ENCODE results near the gene PTH1R.

Gene PTH1R

DNA sequence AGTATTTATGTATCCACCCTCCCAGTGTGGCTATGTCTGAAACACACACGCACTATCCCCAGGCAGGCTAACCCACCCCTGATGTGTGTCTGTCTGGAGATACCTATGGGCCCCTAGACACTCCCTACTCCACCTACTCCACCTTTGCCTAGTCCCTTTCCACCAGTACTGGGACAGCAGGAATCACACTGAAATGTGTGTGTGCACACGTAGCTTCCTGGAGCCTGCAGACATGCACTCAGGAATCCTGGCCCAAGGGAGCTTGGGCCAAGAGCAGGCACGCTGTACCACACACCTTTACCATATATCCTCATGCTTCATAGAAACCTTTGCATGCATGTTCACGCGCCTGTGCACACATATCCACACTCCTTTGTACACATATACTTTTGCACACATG is 6.9 kb upstream of the PTH1R start:
- H3K27me3 ChIP-seq (ENCODE audit: insufficient read depth, insufficient read length): peaks cover 3% of the 10 kb centered on the region
- H3K9me3 ChIP-seq (ENCODE audit: insufficient read depth, low read length): no peaks in the 10 kb centered on the region
- no peak overlapping the region for H3K4me3 ChIP-seq (ENCODE audit: insufficient read length, low read depth)
- no peak for DNase-seq (ENCODE audit: low read depth, low spot score)
- peaks cover 29% of the 10 kb centered on the region for H3K4me1 ChIP-seq (ENCODE audit: insufficient read depth, insufficient read length)
- H3K9ac ChIP-seq (ENCODE audit: insufficient read length, low read depth): no peak overlapping the region
- no peaks in the 10 kb centered on the region for H3K36me3 ChIP-seq (ENCODE audit: insufficient read depth, insufficient read length, low read length)
- TF ChIP-seq ZNF274 (IDR thresholded peaks at IDR 0.05; ENCODE audit: low read depth, low read length): no peak
- no peak for TF ChIP-seq SUZ12 (IDR thresholded peaks at IDR 0.05; ENCODE audit: extremely low read depth, insufficient read depth, insufficient read length)
- no peak for TF ChIP-seq YY1 (IDR thresholded peaks at IDR 0.05; ENCODE audit: insufficient read depth, insufficient read length)

DNA sequence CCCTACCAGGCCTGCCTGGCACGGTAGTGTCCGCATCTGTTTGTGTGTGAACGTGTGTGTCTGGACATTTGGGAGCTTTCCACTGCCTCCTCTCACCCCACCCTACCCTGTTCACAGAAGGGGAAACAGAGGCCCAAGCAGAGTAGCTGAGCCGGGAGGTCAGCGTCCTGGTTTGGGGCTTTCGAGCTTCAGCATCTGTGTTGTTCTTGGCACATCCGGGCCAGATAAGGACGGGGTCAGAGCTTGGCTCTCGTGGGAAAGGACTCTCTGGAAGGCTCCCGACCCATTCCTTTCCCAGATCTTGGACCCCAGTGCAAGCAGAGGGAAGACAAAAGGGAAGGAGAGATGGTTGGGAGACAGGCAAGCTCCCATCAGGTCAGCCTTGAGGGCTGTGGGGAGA is 6.3 kb upstream of the PTH1R start:
- no peaks in the 10 kb centered on the region for H3K36me3 ChIP-seq (ENCODE audit: insufficient read depth, insufficient read length, low read length)
- no peak overlapping the region for H3K9ac ChIP-seq (ENCODE audit: insufficient read length, low read depth)
- no peak overlapping the region for H3K4me3 ChIP-seq (ENCODE audit: insufficient read length, low read depth)
- peaks cover 3% of the 10 kb centered on the region for H3K27me3 ChIP-seq (ENCODE audit: insufficient read depth, insufficient read length)
- H3K9me3 ChIP-seq (ENCODE audit: insufficient read depth, low read length): no peaks in the 10 kb centered on the region
- H3K4me1 ChIP-seq (ENCODE audit: insufficient read depth, insufficient read length): peaks cover 34% of the 10 kb centered on the region
- DNase-seq (ENCODE audit: low read depth, low spot score): no peak
- no peak for TF ChIP-seq SUZ12 (IDR thresholded peaks at IDR 0.05; ENCODE audit: extremely low read depth, insufficient read depth, insufficient read length)
- no peak for TF ChIP-seq YY1 (IDR thresholded peaks at IDR 0.05; ENCODE audit: insufficient read depth, insufficient read length)

GRCh38 chr3:46873521-46873920 is 4.0 kb upstream of the PTH1R start:
- TF ChIP-seq SUZ12 (IDR thresholded peaks at IDR 0.05; ENCODE audit: extremely low read depth, insufficient read depth, insufficient read length): no peak
- no peak for TF ChIP-seq YY1 (IDR thresholded peaks at IDR 0.05; ENCODE audit: insufficient read depth, insufficient read length)
- TF ChIP-seq ZNF274 (IDR thresholded peaks at IDR 0.05; ENCODE audit: low read depth, low read length): no peak
- Histone ChIP-seq H3K27me3 (ENCODE audit: insufficient read depth, insufficient read length) (peaks cover 3% of the 10 kb centered on the region), H3K4me3 (ENCODE audit: insufficient read length, low read depth) (no peak overlapping the region), H3K4me1 (ENCODE audit: insufficient read depth, insufficient read length) (peaks cover 37% of the 10 kb centered on the region), H3K9ac (ENCODE audit: insufficient read length, low read depth) (no peak overlapping the region), H3K36me3 (ENCODE audit: insufficient read depth, insufficient read length, low read length) (no peaks in the 10 kb centered on the region), H3K9me3 (ENCODE audit: insufficient read depth, low read length) (no peaks in the 10 kb centered on the region)
- DNase-seq (ENCODE audit: low read depth, low spot score): no peak

- H3K4me3 ChIP-seq (ENCODE audit: insufficient read length, low read depth): no peak overlapping the region
- no peaks in the 10 kb centered on the region for H3K36me3 ChIP-seq (ENCODE audit: insufficient read depth, insufficient read length, low read length)
- H3K27me3 ChIP-seq (ENCODE audit: insufficient read depth, insufficient read length): peaks cover 5% of the 10 kb centered on the region
- H3K4me1 ChIP-seq (ENCODE audit: insufficient read depth, insufficient read length): peaks cover 40% of the 10 kb centered on the region
- no peak for TF ChIP-seq SUZ12 (IDR thresholded peaks at IDR 0.05; ENCODE audit: extremely low read depth, insufficient read depth, insufficient read length)
- no peak for TF ChIP-seq ZNF274 (IDR thresholded peaks at IDR 0.05; ENCODE audit: low read depth, low read length)
- no peak for TF ChIP-seq YY1 (IDR thresholded peaks at IDR 0.05; ENCODE audit: insufficient read depth, insufficient read length)
- no peak overlapping the region for H3K9ac ChIP-seq (ENCODE audit: insufficient read length, low read depth)
- no peaks in the 10 kb centered on the region for H3K9me3 ChIP-seq (ENCODE audit: insufficient read depth, low read length)
- no peak for DNase-seq (ENCODE audit: low read depth, low spot score)
Measured at GRCh38 chr3:46874430-46874829, 3.1 kb upstream of the PTH1R start.

DNA sequence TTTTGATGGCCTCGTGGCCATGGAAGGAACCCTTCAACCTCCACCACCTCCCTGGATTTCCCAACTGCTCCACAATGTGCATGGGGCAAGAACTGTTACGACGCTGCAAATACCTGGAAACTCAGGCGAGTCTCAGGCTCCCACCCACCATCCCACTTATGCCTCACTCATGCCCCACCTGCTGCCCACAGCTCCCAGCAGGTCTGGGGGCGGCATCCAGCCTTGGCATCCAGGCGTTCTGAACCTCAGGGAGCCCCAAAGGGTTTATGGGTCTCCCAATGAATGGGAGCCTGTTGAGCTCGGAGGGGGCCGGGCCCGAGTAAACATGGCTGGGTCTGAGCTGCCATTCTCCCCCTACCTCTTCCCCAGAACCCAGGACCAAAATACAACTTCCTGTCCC is 2.0 kb upstream of the PTH1R start:
- H3K4me3 ChIP-seq (ENCODE audit: insufficient read length, low read depth): no peak overlapping the region
- no peak overlapping the region for H3K9ac ChIP-seq (ENCODE audit: insufficient read length, low read depth)
- H3K4me1 ChIP-seq (ENCODE audit: insufficient read depth, insufficient read length): peaks cover 42% of the 10 kb centered on the region
- H3K36me3 ChIP-seq (ENCODE audit: insufficient read depth, insufficient read length, low read length): no peaks in the 10 kb centered on the region
- TF ChIP-seq SUZ12 (IDR thresholded peaks at IDR 0.05; ENCODE audit: extremely low read depth, insufficient read depth, insufficient read length) (no peak), YY1 (IDR thresholded peaks at IDR 0.05; ENCODE audit: insufficient read depth, insufficient read length) (no peak), ZNF274 (IDR thresholded peaks at IDR 0.05; ENCODE audit: low read depth, low read length) (no peak)
- no peaks in the 10 kb centered on the region for H3K9me3 ChIP-seq (ENCODE audit: insufficient read depth, low read length)
- DNase-seq (ENCODE audit: low read depth, low spot score): no peak
- peaks cover 17% of the 10 kb centered on the region for H3K27me3 ChIP-seq (ENCODE audit: insufficient read depth, insufficient read length)

DNA sequence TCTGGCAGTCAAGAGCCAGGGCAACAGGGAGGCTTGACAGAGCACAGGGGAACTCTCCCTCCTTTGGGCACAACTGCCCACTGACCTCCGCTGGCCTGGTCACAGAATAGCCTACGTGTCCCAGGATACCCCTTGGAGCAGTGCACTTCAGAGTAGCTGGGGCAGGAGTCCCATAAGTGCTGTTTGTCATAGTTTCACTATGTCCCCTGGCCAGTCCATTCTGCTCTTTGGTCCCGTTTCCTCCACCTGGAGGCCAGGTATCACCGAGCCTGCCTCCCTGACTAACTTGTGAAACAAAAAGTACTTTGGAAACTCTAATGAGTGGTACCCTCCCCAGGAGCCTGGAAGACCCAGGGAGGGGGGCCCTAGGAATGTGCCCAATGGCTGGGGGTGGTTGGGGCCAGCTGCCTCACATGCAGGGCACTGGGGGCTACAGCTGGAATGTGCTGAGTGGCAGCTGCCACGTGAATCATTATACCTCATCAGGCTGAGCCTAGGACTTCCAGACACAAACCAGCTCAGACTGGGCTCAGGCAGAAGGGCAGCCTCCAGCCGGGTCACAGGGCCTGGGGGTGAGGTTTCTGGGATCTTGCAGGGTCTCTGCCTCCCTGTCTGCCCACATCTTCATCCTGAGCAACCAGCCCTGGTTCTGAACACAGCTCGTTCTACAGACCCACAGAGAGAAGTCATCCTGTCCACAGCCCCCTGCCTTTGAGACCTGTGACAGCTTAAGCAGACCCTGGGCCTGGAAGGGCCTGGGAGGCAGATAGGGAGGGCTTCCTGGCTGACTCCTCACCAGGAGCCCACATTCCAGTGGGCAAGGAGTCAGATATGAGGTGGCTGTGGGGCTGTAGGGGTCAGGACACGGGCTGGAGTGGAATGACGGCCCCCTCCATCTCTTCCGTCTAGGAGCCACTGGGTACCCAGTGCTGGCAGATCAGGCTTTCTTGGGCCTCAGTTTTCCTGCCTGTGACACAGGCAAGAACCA is 914 bp upstream of the PTH1R start:
- H3K4me1 ChIP-seq (ENCODE audit: insufficient read depth, insufficient read length): peaks cover 42% of the 10 kb centered on the region
- TF ChIP-seq ZNF274 (IDR thresholded peaks at IDR 0.05; ENCODE audit: low read depth, low read length) (no peak), SUZ12 (IDR thresholded peaks at IDR 0.05; ENCODE audit: extremely low read depth, insufficient read depth, insufficient read length) (no peak), YY1 (IDR thresholded peaks at IDR 0.05; ENCODE audit: insufficient read depth, insufficient read length) (no peak)
- no peaks in the 10 kb centered on the region for H3K36me3 ChIP-seq (ENCODE audit: insufficient read depth, insufficient read length, low read length)
- no peak overlapping the region for H3K4me3 ChIP-seq (ENCODE audit: insufficient read length, low read depth)
- H3K9ac ChIP-seq (ENCODE audit: insufficient read length, low read depth): peak overlapping the region; percentile 50
- no peaks in the 10 kb centered on the region for H3K9me3 ChIP-seq (ENCODE audit: insufficient read depth, low read length)
- H3K27me3 ChIP-seq (ENCODE audit: insufficient read depth, insufficient read length): peaks cover 27% of the 10 kb centered on the region
- DNase-seq (ENCODE audit: low read depth, low spot score): no peak

- no peak overlapping the region for H3K4me3 ChIP-seq (ENCODE audit: insufficient read length, low read depth)
- peaks cover 32% of the 10 kb centered on the region for H3K27me3 ChIP-seq (ENCODE audit: insufficient read depth, insufficient read length)
- H3K9ac ChIP-seq (ENCODE audit: insufficient read length, low read depth): no peak overlapping the region
- TF ChIP-seq YY1 (IDR thresholded peaks at IDR 0.05; ENCODE audit: insufficient read depth, insufficient read length) (no peak), ZNF274 (IDR thresholded peaks at IDR 0.05; ENCODE audit: low read depth, low read length) (no peak), SUZ12 (IDR thresholded peaks at IDR 0.05; ENCODE audit: extremely low read depth, insufficient read depth, insufficient read length) (no peak)
- H3K9me3 ChIP-seq (ENCODE audit: insufficient read depth, low read length): no peaks in the 10 kb centered on the region
- peaks cover 27% of the 10 kb centered on the region for H3K4me1 ChIP-seq (ENCODE audit: insufficient read depth, insufficient read length)
- DNase-seq (ENCODE audit: low read depth, low spot score): no peak
- H3K36me3 ChIP-seq (ENCODE audit: insufficient read depth, insufficient read length, low read length): no peaks in the 10 kb centered on the region
Measured at GRCh38 chr3:46878781-46879436, 1.4 kb downstream of the PTH1R start.
